Central memory CD4-positive, alpha-beta T cell (primary cell): ENCODE measurements around the gene RPH3AL.
"Not testable (repeated sequence)": the region's sequence is repeated elsewhere in the genome, so short reads cannot be mapped to it uniquely, and the experiment has no call there.

Experiments used
- DNase-seq: peaks from one replicate; pipeline ENCODE4 v3.0.0; 2022

RPH3AL gene

DNA sequence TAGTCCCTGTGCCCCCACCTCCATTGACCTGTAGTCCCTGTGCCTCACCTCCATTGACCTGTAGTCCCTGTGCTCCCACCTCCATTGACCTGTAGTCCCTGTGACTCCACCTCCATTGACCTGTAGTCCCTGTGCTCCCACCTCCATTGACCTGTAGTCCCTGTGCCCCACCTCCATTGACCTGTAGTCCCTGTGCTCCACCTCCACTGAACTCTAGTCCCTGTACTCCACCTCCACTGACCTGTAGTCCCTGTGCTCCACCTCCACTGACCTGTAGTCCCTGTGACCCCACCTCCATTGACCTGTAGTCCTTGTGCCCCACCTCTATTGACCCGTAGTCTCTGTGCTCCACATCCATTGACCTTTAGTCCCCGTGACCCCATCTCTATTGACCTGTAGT is 37.2 kb downstream of the RPH3AL start:
- DNase-seq, result not testable (repeated sequence)

DNA sequence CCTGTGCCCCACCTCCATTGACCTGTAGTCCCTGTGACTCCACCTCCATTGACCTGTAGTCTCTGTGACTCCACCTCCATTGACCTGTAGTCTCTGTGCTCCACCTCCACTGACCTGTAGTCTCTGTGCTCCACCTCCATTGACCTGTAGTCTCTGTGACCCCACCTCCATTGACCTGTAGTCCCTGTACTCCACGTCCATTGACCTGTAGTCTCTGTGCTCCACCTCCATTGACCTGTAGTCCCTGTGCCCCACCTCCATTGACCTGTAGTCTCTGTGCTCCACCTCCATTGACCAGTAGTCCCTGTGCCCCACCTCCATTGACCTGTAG is 38.0 kb downstream of the RPH3AL start:
- not testable (repeated sequence) for DNase-seq

DNA sequence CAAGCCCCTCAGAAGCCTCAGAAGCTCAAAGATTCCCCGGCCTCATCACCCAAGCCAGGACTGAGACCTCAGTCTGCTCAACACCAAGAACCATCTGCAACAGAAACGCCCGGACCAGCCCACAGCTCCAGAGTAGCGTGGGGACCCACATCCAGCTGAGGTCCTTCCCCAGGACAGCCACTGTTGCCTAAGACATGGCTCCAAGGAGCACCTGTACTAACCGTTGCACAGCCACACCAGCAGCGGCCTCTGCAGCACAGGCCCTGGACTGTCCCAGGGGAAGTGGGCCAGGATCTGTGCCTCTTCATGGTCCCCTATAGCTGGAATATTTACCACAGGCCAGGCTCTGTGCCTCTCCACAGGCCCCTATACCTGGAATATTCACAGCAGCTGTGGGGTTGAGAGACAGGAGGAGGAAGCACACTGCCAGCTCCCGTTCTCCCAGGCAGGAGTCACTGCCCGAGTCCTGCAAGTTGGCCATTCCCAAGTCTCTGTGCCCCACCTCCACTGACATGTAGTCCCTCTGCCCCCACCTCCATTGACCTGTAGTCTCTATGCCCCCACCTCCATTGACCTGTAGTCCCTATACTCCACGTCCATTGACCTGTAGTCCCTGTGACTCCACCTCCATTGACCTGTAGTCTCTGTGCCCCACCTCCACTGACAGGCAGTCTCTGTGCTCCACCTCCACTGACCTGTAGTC is 38.5 kb downstream of the RPH3AL start:
- DNase-seq, result no peak

DNA sequence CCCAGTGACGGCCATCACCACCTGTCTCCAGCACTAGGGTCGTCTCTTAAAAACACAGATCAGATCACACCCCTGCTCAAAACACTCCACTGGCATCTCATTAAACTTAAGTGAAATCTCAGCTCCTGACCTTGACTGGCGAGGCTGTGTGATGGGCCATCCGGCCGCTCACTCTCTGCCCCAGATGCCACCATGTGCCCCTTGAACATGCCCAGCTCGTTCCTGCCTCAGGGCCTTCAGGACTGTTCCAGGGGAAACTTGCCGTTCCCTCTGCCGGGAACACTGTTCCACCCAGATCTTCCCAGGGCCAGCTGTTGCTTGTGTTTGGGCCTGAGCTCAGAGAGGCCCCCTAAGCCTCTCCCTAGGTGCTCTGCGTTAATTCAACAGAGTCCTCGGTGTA is 39.4 kb downstream of the RPH3AL start:
- no peak for DNase-seq

DNA sequence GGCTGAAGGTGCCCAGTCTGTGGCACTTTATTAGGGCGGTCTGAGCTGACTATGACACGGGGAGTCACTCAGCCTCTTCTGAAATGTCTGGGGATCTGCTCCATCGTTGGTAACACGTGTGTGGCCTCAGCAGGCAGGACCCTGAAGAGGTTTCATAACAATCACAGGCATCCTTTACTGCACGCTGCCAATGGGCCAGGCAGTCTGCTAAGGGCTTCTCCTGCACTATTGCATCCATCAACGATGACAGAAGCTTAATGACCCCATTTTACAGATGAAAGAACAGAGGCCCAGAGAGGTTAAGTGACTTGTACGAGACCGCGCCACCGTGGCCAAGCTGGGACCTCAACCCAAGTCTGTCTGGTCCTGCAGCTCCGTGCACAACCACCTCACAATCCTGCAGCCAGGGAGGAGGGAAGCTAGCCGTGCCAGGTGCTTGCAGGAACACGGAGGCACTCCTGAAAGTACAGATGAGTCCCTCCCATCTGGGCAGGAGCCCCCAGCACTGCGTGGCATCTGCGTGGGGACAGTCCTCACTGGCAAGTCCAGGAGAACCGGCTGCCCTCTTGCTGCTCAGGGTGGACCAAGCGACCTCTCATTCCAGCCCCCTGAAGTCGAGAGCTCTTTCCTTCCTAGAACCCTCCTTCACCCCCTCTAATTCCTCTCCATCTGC is 40.0 kb downstream of the RPH3AL start:
- no peak for DNase-seq

DNA sequence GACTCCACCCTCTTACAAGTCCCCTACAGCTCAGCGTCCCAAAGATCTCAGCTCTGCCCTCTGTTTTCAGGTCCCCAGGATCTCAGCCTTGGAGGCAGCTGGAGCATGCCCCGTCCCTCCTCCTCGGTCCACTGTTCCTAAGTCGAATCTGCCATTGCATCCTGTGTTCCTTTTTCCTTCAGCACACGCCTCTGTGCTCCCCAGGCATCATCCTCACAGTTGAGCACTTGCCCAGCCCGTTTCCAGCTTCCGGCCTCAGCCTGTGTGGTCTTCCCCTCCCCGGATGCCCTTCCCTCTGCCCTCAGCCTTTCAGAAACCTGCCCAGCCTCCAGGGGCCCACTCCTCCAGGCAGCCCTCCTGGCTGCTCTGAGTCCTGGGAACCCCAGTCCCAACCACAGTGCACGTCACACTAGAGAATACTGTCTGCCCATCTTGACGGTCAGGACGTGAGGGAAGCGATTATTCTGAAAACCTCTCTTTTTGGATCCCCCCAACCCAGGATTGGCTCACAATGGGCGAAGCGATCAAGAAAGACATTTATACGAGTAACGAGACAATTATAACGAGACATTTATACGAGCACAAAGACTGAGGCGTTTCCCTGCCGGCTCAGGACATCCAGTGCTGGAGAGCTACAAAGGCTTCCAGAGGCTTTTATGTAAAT is 41.4 kb downstream of the RPH3AL start:
- DNase-seq, result no peak

DNA sequence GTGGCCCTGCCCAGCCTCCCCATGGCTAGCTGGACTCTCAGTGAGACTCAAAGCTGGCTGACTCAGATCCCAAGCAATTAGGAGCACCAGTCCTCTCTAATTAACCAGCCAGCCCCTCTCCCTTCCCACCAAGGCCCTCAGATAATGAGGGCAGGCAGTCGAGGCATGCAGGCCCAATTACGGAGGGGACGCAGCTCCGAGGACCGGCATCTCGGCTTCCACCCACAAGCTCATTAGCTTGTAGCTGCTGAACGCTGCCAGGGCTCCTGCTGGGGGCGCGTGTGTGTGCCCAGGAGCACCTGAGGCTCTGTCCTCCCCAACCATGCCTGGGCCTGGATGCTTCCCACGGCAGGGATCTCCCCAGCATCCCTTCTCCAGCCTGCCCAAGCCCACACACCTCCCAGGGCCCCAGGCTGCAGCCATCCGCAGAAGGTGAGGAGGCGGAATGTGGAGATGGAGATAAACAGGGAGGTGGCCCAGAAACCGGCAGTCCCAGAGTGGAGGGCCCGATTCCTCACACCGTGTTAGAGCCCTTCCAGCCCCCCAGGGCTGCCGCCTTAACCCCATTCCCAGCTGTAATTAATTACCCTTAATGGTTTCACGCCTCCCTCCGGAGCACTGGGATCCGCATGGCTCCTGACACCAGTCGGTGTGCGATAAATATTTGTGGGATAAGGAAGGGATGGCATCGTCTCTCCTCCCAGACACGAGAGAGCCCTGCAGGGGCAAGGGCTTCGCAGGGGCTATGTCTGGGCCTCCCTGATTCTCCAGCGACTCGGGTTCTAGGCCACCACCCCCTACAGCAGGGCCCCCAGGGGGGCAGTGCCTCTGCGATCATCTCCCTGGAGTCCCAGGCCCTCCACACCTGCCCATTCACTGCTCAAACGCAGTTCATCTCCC is 42.2 kb downstream of the RPH3AL start:
- DNase-seq, result no peak

DNA sequence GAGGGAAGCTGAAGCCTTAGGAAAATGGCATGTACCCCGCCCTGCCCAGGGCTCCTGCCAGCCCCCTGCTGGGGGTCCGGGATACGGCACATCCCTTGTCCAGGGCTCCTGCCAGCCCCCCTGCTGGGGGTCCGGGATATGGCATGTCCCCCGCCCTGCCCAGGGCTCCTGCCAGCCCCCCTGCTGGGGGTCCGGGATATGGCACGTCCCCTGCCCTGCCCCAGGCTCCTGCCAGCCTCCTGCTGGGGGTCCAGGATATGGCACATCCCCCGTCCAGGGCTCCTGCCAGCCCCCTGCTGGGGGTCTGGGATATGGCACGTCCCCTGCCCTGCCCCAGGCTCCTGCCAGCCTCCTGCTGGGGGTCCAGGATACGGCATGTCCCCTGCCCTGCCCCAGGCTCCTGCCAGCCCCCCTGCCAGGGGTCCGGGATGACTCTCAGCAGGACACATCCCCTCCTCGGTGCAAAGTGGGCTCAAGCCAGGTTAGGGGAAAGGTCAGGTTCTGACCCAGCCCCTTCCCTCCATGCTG is 43.2 kb downstream of the RPH3AL start:
- no peak for DNase-seq

DNA sequence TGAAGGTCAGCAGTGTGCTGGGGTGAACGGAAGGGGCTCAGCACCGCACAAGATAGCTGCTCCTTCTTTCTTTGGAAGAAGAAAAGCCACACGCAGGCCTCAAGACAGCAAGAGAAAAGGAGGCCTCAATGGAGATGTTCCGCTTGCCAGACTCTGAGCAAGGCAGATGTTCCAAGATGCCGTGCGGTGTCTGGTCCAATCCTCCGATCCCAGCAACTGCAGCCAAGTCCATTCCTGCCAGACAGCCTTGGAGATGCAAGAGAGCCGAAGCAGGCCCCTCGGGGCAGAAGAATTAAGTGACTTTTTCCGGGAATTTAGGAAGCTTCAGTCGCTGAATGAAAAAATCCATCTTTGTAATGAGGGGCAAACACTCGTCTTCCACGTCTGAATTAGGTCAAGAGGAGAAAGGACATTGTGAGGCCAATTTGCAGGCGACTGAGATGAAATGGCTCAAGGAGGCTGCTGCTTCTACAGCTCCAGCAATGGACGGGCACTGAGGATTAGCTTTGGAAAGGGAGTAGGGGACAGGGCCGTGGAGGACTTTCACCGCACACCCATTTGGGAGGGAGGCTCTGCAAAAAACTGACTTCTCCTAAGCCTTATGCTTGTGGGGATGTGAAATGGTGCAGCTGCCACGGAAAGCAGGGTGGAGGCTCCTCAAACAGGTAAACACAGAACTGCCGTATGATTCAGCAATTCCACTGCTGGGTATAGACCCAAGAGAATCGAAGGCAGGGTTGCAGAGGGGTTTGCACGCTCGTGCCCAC is 44.7 kb downstream of the RPH3AL start:
- DNase-seq, result no peak

DNA sequence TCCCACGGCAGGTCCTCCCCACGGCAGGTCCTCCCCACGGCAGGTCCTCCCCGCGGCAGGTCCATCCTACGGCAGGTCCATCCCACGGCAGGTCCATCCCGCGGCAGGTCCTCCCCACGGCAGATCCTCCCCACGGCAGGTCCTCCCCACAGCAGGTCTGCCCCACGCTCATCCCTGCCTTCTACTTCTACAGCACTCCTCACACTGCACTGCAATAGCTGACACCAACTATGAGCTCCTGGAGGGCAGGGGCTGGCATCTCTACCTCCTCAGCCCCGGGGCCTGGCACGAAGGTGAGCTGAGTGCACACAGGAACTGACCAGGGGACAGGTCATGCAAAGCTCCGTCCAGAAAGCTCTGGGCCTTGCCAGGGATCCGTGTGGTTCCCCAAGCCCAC is 45.3 kb downstream of the RPH3AL start:
- DNase-seq, result no peak

DNA sequence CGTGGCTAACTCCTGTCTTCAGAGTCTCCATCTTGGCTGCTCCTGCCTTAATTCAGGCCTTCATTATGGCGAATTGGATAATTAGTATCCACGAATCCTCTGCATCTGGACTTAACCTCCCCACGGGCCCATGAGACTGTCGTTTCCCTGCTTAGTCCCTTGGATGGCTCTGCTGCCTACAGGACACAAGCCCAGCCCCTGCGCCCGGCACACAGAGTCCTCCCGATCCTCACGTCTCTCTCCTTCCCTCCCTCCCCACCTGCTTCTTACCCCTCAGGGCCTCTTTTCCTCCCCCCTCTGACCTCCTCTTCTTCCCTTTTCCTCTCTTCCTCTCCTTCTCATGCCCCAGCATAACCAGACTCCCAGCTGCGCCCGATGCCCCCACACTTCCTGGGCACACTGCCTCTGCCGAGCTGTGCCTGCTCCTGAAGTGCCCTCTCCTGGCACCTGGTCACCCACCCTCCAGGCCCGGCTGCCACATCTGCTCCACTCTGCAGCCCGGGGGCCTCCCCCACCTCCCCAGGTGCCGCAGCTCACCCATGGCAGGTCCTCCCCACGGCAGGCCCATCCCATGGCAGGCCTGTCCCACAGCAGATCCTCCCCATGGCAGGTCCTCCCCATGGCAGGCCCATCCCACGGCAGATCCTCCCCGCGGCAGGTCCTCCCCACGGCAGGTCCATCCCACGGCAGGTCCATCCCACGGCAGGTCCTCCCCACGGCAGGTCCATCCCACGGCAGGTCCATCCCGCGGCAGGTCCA is 45.9 kb downstream of the RPH3AL start:
- no peak for DNase-seq

DNA sequence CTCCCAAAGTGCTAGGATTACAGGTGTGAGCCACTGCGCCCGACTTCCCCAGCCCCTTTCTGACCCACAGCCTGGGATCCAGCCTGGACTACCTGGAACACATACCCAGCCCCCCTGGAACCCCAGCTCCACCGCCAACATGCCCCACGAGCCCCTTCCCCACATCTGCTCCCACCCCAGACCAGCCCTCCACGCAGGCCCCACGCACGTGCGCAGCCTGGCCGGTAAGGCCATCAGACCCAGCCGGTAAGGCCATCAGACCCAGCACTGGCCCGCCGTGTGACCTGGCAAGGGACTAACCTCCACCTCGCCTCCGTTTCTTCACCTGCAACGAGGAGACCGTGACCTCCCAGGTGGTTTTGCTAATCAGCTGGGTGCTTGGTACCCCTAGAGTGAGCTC is 46.5 kb downstream of the RPH3AL start:
- DNase-seq, result no peak

DNA sequence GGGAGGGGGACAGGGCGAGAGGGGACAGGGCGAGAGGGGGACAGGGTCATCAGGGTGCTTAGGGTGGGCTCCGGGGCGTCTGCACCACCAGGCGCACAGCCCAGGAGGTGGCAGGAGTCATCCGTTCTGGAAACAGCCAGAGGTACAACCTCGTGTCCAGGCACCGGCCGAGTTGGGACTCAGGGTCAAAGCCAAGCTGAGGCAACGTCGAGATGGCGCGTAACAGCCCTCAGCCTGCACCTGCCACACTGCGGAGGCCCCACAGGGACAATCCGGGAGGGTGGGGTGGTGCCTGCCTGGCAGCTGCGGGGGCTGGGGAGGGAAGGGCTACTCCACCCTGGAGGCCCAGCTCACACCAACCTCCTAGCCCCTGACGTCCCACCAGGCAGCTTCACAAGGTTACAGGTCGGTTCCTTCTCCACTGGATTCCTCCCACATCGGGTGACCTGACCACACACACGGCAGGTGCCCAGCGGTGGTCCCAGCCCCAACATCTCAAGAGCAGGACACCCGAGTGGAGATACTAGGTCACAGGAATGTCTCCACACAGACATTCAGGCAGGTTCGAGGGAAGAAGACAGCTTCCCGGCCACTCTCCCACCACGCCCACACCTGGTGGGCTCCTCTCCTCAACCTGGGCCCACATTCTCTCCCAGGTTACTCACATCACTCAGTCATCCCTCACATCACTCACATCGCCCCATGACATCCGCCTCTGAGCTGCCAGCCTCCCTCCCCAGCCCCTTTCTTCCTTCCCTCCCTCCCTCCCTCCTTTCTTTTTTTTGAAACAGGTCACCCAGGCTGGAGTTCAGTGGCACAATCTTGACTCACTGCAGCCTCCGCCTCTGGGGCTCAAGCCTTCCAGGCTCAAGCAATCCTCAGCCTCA is 47.3 kb downstream of the RPH3AL start:
- no peak for DNase-seq

DNA sequence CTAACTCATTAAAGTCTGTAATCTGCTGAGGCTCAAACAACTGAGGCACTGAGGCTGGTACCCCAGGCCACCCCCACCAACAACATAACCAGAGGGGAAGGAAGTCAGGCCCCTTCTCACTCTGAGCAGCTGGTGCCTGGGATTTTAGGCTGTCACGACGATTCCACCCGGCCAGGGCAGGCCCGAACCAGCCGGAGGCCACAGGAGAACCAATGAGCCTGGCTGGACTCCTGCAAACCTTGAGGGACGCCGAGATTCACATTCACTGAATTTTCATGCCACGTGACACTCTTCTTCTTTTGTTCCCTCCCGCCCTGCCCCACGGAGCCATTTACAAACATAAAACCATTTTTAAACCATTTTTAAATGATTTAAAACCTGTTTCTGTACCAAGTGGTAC is 48.1 kb downstream of the RPH3AL start:
- DNase-seq, result no peak

DNA sequence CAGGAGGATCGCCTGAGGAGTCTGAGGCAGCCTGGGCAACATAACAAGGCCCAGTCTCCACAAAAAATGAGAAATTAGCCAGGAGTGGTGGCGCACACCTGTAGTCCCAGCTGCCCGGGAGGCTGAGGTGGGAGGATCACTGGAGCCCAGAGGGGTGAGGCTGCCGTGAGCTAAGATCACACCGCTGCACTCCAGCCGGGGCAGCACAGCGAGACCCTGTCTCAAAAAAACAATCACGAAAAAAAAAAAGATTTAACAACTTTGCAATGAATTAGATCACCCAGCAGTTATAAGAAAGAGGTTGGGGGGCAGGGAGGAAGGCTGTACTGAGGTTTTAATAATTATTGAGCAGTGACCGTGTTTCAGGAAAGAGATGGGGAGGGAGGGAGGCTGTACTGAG is 49.4 kb downstream of the RPH3AL start:
- no peak for DNase-seq

DNA sequence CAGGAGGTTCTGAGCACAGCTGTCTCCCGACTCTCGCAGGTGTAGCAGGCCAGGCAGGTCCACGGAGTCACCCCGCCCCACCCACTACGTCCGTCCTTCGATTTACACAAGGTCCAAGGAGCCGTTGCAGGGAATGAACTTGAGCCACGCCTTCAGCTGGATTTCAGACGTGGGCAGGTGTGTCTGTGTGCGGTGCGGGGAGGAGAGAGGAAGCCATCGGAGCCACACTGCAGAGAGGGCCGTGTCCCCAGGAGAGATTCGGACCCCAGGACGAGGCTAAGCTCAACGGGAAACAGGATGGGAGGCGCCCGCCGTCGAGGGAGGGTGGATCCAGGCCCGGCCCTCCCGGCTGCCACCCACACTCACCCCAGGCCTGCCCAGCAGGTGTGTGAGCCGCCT is 50.3 kb downstream of the RPH3AL start:
- no peak for DNase-seq

DNA sequence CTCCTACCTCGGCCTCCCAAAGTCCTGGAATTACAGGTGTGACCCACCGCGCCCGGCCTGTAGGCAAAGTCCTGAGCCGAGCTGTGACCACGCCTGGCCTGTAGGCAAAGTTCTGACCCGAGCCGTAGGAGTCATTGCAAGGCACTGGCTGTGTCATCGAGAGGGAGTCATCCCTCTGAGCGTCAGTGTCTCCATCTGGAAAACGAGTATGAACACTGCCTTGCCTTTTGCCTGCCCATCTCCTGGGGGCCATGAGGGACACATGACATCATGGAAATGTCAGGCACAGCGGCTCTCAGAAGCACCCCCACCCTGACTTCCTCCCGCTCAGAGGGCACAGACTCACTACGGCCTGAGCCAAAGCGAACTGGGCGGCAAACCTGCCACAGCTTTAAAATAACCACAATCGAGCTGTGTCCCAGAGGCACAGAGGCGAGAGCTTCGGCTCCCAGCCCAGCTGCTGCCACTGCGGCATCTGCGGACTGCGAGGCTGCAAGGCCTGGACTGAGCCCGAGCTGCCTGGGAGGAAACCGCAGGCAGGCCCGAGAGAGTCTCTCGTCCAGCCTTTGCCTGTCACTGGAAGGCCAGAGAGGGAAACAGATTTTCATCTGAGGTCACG is 50.8 kb downstream of the RPH3AL start:
- no peak for DNase-seq

DNA sequence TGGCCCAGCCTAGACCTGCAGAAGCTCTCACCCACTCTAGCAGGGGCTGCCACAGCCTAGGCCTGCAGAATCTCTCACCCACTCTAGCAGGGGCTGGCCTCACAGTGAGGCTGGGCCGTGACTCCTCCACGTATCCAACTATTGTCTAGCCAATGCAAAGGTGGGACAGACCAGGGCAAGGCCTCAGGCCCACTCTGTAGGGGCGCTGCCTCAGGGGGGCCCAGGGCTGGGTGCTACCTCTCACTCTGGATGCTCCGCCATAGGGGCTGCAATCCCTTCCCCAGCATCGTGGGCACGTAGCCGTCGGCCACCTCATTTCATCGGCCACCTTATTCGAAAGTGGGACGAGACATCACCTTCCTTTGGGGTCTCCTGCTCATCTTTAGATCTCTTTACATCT is 51.7 kb downstream of the RPH3AL start:
- DNase-seq, result no peak

DNA sequence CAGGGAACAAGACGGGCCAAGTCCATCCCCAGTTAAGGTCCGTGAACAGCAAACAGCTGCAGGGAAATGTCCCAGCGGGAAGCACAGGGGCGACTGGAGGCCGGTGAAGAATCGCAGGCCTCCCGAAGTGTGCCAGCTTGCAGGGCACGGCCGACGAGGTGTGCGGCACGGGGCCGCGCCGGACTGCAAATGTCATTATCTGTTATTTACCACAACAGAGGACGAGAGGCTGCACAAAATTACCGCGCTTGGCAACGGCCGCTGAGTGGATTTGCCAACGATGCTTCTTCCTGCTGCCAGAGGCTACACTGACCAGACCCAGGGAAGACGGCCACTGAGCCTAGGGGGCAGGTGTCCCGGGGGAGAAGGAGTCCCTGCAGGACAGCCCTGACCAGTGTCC is 53.1 kb downstream of the RPH3AL start:
- DNase-seq, result no peak
